ENCODE results near the gene MUC2. TPM values are rescaled to one million over a fixed set of nuclear protein-coding genes. Genes with fewer than 3 reads are reported as not detected.

MUC2 gene
- total RNA-seq, 1 donor from 2014 or later = not detected

- no peak for ATAC-seq (ENCODE audit: poor library complexity)
- intact Hi-C loops (cut with DNase I) = no loop called here
- DNase-seq = peak; percentile 37
Observed at GRCh38 chr11:1082728-1083620, 8.3 kb downstream of the MUC2 start.

DNA sequence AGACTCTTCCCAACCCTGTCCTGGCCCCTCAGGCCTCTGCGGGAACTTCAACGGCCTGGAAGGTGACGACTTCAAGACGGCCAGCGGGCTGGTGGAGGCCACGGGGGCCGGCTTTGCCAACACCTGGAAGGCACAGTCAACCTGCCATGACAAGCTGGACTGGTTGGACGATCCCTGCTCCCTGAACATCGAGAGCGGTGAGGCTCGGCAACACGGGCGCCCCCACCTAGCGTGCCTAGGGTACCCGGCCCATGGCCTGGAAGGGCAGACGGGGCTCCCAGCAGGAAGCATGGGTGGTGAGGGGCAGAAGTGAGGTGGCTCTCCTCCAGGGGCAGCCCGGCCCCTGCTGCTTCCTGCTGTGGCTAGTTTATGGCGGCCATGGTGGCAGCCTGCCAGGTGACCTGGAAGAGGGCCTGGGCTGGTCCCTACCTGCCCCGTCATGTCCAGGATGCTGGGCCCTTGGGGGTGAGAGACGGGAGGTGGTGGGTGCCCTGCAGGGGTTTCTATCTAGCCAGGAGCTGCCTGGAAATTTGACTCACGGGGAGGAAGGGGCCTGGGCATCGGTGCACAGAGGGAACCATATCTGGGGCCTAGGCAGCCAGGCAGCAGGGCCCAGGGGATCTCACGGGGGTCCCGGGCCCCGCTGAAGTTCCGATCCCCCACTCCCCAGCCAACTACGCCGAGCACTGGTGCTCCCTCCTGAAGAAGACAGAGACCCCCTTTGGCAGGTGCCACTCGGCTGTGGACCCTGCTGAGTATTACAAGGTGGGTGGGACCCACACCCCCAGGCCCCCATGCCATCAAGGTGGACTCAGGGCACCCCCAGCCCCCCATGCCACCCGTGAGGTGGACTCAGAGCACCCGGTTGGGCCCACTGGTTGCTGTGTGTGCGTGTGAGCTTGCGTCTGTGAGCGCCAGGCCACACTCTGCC is 9.2 kb downstream of the MUC2 start:
- ATAC-seq (ENCODE audit: poor library complexity) (no peak), DNase-seq (peak; percentile 30)
- intact Hi-C loops (cut with DNase I) = no loop called here

- DNase-seq (peak; percentile 35), ATAC-seq (ENCODE audit: poor library complexity) (no peak)
- intact Hi-C loops (cut with DNase I) = no loop called here
Observed at GRCh38 chr11:1084561-1085439, 10.1 kb downstream of the MUC2 start.

DNA sequence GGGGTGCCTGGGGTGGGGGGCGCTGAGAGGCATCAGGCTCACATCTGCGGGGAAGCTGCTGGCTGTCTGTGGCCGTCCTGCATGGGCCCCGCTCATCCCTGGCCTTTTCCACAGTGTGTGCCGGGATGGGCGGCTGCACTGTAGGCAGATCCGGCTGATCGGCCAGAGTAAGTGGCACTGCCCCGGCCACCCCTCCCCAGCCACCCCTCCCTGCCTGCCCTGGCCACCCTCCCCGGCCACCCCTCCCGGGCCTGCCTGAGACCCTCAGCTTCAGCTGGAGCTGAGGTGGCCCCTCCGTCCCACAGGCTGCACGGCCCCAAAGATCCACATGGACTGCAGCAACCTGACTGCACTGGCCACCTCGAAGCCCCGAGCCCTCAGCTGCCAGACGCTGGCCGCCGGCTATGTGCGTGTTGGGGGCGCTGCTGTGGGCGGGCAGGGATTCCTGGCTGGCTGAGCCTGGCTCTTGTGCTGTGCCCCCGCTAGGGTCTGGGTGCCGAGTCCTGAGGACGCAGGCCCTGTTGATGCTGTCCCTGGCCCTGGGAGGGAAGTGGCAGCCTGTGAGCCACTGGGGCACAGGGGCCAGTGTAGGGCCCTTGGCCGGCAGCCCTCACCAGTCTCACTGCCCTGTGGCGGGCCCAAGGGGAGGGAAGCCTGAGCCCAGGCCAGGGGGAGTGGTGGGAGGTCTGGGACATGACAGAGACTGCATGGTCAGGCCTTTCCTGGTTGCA is 10.9 kb downstream of the MUC2 start:
- ATAC-seq (ENCODE audit: poor library complexity) (no peak), DNase-seq (peak; percentile 17)
- intact Hi-C loops (cut with DNase I) = no loop called here

DNA sequence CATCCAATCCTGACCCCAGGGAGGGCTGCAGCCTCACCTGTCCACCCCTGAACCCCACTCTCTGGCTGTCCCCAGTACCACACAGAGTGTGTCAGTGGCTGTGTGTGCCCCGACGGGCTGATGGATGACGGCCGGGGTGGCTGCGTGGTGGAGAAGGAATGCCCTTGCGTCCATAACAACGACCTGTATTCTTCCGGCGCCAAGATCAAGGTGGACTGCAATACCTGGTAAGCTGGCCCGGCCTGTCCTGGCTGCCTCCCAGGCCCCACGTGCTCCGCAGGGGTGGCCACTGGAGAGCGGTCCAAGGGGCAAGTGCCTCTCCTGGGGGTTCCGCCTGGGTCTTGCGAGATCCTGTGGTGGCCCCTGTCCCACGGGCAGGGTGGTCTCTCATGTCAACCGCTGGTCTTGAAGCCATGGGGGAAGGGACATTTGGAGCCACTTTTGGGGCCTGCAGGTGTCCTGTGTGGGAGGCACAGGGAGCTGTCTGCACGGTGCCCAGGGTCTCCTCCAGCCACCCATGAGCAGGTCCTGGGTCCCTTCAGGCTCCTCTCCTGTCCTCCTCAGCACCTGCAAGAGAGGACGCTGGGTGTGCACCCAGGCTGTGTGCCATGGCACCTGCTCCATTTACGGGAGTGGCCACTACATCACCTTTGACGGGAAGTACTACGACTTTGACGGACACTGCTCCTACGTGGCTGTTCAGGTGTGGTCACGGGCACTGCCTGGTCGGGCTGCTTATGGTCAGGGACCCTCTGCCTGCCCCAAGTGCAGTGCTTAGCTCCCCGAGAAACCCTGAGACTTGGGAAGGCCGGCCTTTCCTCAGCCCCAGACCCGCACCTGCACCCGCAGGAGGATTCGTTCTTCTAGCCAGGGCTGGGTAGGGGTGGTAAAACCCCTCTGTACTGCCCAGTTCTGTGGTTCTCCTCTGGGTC is 11.8 kb downstream of the MUC2 start:
- no peak for ATAC-seq (ENCODE audit: poor library complexity)
- intact Hi-C loops (cut with DNase I) = no loop called here

DNA sequence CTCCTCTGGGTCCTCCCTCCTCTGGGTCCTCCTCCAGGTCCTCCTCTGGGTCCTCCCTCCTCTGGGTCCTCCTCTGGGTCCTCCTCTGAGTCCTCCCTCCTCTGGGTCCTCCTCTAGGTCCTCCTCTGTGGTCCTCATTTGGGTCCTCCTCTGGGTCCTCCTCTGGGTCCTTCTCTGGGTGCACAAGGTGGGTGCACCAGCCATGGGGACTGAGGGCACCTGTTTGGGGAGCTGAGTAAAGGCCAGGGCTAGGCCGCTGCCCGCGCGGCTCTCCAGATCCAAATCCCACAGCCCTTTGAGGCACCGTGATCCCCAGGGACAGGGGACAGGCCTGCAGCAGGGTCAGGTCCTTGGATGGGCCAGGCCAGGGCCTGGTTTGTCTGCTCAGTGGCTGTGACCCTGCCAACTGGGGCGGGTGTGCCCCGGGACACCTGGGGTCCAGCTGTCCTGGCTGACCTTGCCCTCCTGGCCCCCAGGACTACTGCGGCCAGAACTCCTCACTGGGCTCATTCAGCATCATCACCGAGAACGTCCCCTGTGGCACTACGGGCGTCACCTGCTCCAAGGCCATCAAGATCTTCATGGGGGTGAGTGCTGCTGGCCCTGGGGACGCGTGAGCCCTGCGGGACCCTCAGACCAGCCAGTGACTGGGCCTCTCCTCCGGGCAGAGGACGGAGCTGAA is 12.7 kb downstream of the MUC2 start:
- no peak for ATAC-seq (ENCODE audit: poor library complexity)
- intact Hi-C loops (cut with DNase I) = no loop called here
- no peak for DNase-seq

More for the DNA sequence above, 11.8 kb downstream of the MUC2 start:
- peak; percentile 32 for DNase-seq

DNA sequence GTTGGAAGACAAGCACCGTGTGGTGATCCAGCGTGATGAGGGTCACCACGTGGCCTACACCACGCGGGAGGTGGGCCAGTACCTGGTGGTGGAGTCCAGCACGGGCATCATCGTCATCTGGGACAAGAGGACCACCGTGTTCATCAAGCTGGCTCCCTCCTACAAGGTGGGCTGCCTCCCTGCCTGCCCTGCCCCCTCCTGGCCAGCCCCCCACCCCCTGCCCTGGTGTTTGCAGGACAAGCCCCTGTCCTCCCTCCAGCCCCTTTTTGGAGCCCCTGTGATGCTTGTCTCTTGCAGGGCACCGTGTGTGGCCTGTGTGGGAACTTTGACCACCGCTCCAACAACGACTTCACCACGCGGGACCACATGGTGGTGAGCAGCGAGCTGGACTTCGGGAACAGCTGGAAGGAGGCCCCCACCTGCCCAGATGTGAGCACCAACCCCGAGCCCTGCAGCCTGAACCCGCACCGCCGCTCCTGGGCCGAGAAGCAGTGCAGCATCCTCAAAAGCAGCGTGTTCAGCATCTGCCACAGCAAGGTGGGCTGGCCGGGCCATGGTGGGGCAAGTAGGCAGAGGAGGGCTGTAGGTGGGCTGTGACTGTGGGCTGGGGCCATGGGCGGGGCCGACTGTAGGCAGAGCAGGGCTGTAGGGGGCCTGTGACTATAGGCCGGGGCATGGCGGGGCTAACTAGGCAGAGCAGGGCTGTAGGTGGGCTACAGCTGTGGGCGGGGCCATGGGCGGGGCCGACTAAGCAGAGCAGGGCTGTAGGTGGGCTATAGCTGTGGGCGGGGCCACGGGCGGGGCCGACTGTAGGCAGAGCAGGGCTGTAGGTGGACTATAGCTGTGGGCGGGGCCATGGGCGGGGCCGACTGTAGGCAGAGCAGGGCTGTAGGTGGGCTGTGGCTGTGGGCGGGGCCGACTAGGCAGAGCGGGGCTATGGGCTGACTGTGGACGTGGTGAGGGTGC is 13.6 kb downstream of the MUC2 start:
- DNase-seq = peak; percentile 36
- intact Hi-C loops (cut with DNase I) = no loop called here
- ATAC-seq (ENCODE audit: poor library complexity) = no peak

DNA sequence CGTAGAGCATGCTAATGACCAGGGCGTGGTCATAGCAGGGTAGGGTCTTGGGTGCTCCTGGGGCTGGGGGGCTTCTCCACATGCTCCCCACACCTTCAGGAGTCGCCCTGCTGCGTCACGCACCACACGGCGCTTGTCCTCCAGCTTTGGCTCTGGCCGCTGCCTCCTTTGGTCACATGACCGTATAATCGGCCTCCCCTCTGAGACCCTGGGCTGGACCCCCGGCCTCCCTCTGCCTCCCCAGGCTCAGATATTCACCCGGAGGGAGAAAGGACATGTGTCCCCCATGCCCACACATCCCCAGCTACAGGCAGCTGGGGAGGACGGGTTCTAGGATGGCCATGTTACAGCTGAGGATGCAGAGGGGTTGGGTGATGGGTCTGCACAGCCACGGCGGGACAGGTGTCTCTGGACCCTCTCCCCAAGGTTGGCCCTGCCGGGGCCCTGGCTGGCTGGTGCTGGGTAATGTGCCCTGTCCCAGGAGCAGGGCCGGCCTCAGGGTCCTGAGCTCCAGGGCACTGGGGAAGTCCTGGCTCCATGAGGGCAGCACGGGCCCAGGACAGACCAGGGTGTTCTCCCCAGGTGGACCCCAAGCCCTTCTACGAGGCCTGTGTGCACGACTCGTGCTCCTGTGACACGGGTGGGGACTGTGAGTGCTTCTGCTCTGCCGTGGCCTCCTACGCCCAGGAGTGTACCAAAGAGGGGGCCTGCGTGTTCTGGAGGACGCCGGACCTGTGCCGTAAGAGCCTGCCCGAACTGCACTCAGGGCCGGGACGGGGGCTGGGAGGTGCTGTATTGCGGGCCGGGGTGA is 14.5 kb downstream of the MUC2 start:
- intact Hi-C loops (cut with DNase I) = no loop called here
- ATAC-seq (ENCODE audit: poor library complexity) (no peak), DNase-seq (peak; percentile 37)

- DNase-seq (peak; percentile 22), ATAC-seq (ENCODE audit: poor library complexity) (no peak)
- intact Hi-C loops (cut with DNase I) = no loop called here
Observed at GRCh38 chr11:1089738-1090599, 15.3 kb downstream of the MUC2 start.

DNA sequence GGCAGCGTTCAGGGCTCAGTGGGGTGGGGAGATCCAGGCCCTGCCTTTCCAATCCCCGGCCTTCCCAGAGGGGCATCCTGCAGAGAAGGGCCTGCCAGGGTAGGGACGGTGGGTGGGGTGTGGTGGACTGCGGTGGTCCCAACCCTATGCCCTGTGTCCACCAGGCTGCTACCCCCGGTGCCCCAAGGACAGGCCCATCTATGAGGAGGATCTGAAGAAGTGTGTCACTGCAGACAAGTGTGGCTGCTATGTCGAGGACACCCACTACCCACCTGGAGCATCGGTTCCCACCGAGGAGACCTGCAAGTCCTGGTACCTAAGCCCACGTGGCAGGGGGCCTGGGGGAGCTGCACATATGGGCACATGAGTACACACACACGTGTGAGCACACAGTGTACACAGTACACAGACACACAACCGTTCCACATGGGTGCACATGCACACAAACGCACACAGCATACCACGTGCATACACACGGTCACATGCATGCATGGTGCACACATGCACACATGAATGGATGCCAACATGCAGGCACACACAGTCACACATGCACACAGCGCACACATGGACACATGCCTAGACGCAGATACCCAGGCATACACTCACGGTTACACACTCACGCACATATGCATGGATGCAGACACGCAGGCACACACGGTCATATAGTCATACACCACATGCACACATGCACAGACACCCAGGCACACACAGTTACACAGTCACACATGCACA is 16.1 kb downstream of the MUC2 start:
- no peak for ATAC-seq (ENCODE audit: poor library complexity)

DNA sequence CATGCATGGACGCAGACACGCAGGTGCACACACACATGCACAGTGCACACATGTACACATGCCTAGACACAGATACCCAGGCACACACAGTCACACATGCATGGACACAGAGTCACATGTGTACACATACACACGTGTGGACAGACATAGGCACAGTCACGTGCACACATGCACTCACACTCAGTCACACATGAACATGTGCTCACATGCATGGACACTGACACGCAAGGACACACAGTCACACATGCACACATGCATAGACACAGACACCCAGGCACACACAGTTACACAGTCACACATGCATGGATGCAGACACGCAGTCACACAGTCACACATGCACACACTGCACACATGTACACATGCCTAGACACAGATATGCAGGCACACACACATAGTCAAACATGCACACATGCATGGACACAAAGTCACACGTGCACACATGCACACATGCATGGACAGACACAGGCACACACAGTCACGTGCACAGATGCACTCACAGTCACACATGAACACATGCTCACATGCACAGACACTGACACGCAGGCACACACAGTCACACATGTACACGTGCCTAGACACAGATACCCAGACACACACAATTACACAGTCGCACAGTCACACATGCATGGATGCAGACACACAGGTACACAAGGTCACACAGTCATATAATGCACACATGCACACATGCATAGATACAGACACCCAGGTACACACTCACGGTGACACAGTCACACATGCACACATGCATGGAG is 16.8 kb downstream of the MUC2 start:
- DNase-seq (no peak), ATAC-seq (ENCODE audit: poor library complexity) (no peak)
- intact Hi-C loops (cut with DNase I) = no loop called here

More for the DNA sequence above, 16.1 kb downstream of the MUC2 start:
- intact Hi-C loops (cut with DNase I) = no loop called here
- peak; percentile 26 for DNase-seq

GRCh38 chr11:1092145-1092670 is 17.5 kb downstream of the MUC2 start:
- no peak for ATAC-seq (ENCODE audit: poor library complexity)
- peak; percentile 25 for DNase-seq
- intact Hi-C loops (cut with DNase I) = no loop called here

Data from Right ventricle myocardium superior (tissue), 1 donor.